Astrocyte (in vitro differentiated cells and primary cell): ENCODE results near the gene SCARF2.

Experiments used
- CTCF ChIP-seq: IDR thresholded peaks from 2 replicates; pipeline ENCODE4 v1.5.1; 2011; ENCODE audit warnings: low read depth, mild to moderate bottlenecking, inconsistent platforms, low read length, moderate library complexity; ENCODE audit not compliant: insufficient read depth
- EZH2 ChIP-seq: IDR thresholded peaks from 2 replicates; pipeline ENCODE4 v1.6.1; 2012; ENCODE audit warnings: mild to moderate bottlenecking, low read length, inconsistent platforms; ENCODE audit not compliant: insufficient read depth

GRCh38 chr22:20399866-20400605 lies 37.6 kb downstream of the SCARF2 start:
- no peak for TF ChIP-seq CTCF
- no peak for TF ChIP-seq EZH2
